ENCODE measurements around the gene DGKD.

The DGKD gene

DNA sequence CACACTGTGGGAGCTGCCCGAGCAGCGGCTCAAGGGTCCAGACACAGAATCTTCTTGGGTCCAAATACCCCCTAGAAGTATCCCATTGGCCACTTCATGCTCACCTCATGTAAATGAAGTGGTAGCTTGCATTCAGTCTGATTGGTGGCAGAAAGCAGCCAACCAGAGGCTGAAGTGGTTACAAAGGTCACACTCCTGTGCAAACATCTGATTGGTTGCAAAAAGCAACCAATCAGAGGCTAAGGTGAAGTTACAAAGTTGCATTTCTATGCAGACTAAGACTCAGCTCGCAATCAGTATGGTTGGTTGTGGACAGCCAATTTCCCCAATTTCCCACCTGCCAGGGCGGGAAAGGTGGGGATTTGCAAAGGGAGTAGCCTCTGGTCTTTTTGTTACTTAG, 94.3 kb downstream of the DGKD start:
- H3K9ac ChIP-seq (ENCODE audit: low read length): no peak overlapping the region
- no peak overlapping the region for H2AFZ ChIP-seq (ENCODE audit: low read length)
- no peaks in the 10 kb centered on the region for H3K9me3 ChIP-seq (replicated peaks; ENCODE audit: insufficient read depth, low read length)
- H3K4me3 ChIP-seq (ENCODE audit: low read length): no peak overlapping the region
- no peak overlapping the region for H3K4me2 ChIP-seq (ENCODE audit: low read depth, low read length)
- H3K36me3 ChIP-seq (replicated peaks; ENCODE audit: insufficient read depth, low read length): no peaks in the 10 kb centered on the region; the same call in 1 of the 2 replicates
- no peaks in the 10 kb centered on the region for H3K27me3 ChIP-seq (replicated peaks; ENCODE audit: insufficient read depth, low read length)
- DNase-seq: no peak
- H3K27ac ChIP-seq (ENCODE audit: low read length): no peak overlapping the region
- H3K79me2 ChIP-seq (ENCODE audit: low read length): no peaks in the 10 kb centered on the region
- no peaks in the 10 kb centered on the region for H3F3A ChIP-seq (ENCODE audit: insufficient read depth, low read length)
- TF ChIP-seq CTCF (IDR thresholded peaks at IDR 0.05; ENCODE audit: low read length): no peak; the same call in 1 of the 2 replicates
- no peak for TF ChIP-seq EZH2phosphoT487 (IDR thresholded peaks at IDR 0.05; ENCODE audit: low read length)
- TF ChIP-seq EZH2 (optimal IDR thresholded peaks at IDR 0.05; ENCODE audit: low read depth, low read length): no peak
- H3K9me2 ChIP-seq (replicated peaks; ENCODE audit: insufficient read depth, low read length): no peaks in the 10 kb centered on the region
- no peaks in the 10 kb centered on the region for H3K4me1 ChIP-seq (ENCODE audit: low read length)
- H4K20me1 ChIP-seq (ENCODE audit: insufficient read depth, low read length): no peaks in the 10 kb centered on the region

- Histone ChIP-seq H4K20me1 (ENCODE audit: insufficient read depth, low read length) (no peaks in the 10 kb centered on the region), H3K9ac (ENCODE audit: low read length) (no peak overlapping the region), H3K4me3 (ENCODE audit: low read length) (no peak overlapping the region), H3K27me3 (replicated peaks; ENCODE audit: insufficient read depth, low read length) (no peaks in the 10 kb centered on the region), H2AFZ (ENCODE audit: low read length) (no peak overlapping the region), H3K4me2 (ENCODE audit: low read depth, low read length) (no peak overlapping the region), H3K9me2 (replicated peaks; ENCODE audit: insufficient read depth, low read length) (no peaks in the 10 kb centered on the region), H3K79me2 (ENCODE audit: low read length) (no peaks in the 10 kb centered on the region), H3K9me3 (replicated peaks; ENCODE audit: insufficient read depth, low read length) (no peaks in the 10 kb centered on the region), H3K27ac (ENCODE audit: low read length) (no peak overlapping the region), H3K36me3 (replicated peaks; ENCODE audit: insufficient read depth, low read length) (no peaks in the 10 kb centered on the region; the same call in 1 of the 2 replicates), H3K4me1 (ENCODE audit: low read length) (no peaks in the 10 kb centered on the region), H3F3A (ENCODE audit: insufficient read depth, low read length) (no peaks in the 10 kb centered on the region)
- no peak for TF ChIP-seq EZH2 (optimal IDR thresholded peaks at IDR 0.05; ENCODE audit: low read depth, low read length)
- DNase-seq: no peak
These were observed 95.0 kb downstream of the DGKD start for GRCh38 chr2:233449081-233449901.

DNA sequence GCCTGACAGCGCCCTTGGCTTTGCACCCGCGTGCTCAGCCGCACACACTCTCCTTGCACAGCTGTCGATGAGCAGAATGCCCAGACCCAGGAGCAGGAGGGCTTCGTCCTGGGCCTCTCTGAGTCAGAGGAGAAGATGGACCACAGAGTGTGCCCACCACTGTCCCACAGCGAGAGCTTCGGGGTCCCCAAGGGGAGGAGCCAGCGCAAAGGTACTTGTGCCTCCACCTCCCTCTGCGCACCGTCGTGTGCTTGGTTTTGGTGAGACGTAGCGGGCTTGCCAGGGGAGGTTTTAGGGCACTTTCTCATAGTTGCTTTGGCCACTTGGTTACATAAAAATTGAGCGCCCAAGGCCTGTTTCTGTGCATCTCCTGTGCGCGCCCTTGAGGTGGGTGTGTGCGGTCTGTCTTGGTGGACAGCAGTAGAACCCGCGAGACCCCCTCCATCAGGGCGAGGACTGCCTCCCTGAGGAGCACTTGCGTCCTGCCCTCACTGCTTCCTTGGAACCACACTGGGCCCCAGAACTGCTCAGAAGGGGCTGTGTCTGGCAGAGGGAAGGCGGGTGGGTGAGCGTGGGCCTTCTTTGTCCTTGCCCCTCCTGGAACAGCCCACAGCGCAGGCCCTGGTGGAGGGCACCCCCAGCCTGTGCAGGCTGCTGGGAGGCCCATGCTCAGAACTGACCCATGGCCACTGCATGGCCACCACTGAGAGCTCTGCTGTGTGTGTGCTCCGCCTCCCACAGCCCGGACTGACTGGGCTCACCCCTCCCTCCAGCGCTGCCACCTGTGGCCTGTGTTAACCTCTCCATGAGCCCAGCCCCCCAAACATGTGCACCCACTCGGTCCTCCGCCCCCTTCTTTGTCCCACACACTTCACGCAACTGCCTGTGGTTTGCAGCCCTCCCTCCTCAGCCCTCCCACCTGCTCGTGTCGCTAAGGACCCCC, 95.9 kb downstream of the DGKD start:
- no peaks in the 10 kb centered on the region for H3K9me3 ChIP-seq (replicated peaks; ENCODE audit: insufficient read depth, low read length)
- no peaks in the 10 kb centered on the region for H3K4me1 ChIP-seq (ENCODE audit: low read length)
- H3K27ac ChIP-seq (ENCODE audit: low read length): no peak overlapping the region
- no peaks in the 10 kb centered on the region for H4K20me1 ChIP-seq (ENCODE audit: insufficient read depth, low read length)
- H3K9ac ChIP-seq (ENCODE audit: low read length): no peak overlapping the region
- no peak for DNase-seq
- no peaks in the 10 kb centered on the region; the same call in 1 of the 2 replicates for H3K36me3 ChIP-seq (replicated peaks; ENCODE audit: insufficient read depth, low read length)
- H3K9me2 ChIP-seq (replicated peaks; ENCODE audit: insufficient read depth, low read length): no peaks in the 10 kb centered on the region
- H2AFZ ChIP-seq (ENCODE audit: low read length): no peak overlapping the region
- H3K27me3 ChIP-seq (replicated peaks; ENCODE audit: insufficient read depth, low read length): no peaks in the 10 kb centered on the region
- H3K79me2 ChIP-seq (ENCODE audit: low read length): no peaks in the 10 kb centered on the region
- no peaks in the 10 kb centered on the region for H3F3A ChIP-seq (ENCODE audit: insufficient read depth, low read length)
- H3K4me3 ChIP-seq (ENCODE audit: low read length): no peak overlapping the region
- TF ChIP-seq EZH2phosphoT487 (IDR thresholded peaks at IDR 0.05; ENCODE audit: low read length): no peak
- no peak for TF ChIP-seq EZH2 (optimal IDR thresholded peaks at IDR 0.05; ENCODE audit: low read depth, low read length)
- no peak for TF ChIP-seq CTCF (IDR thresholded peaks at IDR 0.05; ENCODE audit: low read length)
- no peak overlapping the region for H3K4me2 ChIP-seq (ENCODE audit: low read depth, low read length)

All from MM.1S (cell line).